B cell (primary cell): ENCODE data around the gene PREP.

Experiments
- CTCF ChIP-seq: fragments of 200-600 bp; IDR thresholded peaks from one replicate; pipeline ENCODE4 v1.8.0; 2022; ENCODE audit warnings: antibody characterized with exemption, mild to moderate bottlenecking
- EZH2 ChIP-seq: IDR thresholded peaks from 2 replicates; pipeline ENCODE4 v1.6.1; 2012; ENCODE audit warnings: borderline replicate concordance, low read depth, mild to moderate bottlenecking, moderate library complexity, low read length; ENCODE audit not compliant: insufficient read depth, poor library complexity, severe bottlenecking

- TF ChIP-seq CTCF = no peak
- TF ChIP-seq EZH2 = no peak
Measured at GRCh38 chr6:105326833-105327770, 75.8 kb downstream of the PREP start.
